Measurements from ENCODE around the gene GLIS1.

DNA sequence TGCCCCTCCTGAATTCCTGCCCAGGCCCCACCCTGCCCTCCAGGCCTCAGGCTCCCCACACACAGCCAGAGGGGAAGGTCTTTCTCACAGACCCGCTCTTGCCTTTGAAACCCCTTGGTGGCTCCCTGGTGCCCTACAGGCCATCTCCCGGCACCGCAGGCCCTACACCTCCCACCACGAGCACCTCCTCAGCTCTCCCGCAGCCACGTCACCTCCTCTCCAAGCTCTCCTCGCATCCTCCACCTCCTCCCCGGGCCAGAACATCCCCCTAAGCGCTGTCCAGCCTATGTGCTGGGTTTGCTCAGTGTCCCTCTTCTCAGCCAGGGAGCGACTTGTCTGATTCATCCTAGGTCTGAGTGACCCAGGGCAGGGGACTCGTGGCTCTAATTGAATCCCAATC is 213.4 kb downstream of the GLIS1 start:
- TF ChIP-seq, protein P1, sequence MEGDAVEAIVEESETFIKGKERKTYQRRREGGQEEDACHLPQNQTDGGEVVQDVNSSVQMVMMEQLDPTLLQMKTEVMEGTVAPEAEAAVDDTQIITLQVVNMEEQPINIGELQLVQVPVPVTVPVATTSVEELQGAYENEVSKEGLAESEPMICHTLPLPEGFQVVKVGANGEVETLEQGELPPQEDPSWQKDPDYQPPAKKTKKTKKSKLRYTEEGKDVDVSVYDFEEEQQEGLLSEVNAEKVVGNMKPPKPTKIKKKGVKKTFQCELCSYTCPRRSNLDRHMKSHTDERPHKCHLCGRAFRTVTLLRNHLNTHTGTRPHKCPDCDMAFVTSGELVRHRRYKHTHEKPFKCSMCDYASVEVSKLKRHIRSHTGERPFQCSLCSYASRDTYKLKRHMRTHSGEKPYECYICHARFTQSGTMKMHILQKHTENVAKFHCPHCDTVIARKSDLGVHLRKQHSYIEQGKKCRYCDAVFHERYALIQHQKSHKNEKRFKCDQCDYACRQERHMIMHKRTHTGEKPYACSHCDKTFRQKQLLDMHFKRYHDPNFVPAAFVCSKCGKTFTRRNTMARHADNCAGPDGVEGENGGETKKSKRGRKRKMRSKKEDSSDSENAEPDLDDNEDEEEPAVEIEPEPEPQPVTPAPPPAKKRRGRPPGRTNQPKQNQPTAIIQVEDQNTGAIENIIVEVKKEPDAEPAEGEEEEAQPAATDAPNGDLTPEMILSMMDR (IDR thresholded peaks at IDR 0.05; ENCODE audit: poor library complexity, severe bottlenecking) = no peak
- TF ChIP-seq POLR2AphosphoS5 (IDR thresholded peaks at IDR 0.05) (no peak), EP300 (conservative IDR thresholded peaks at IDR 0.05; ENCODE audit: poor library complexity, severe bottlenecking) (no peak), EZH2 (IDR thresholded peaks at IDR 0.05; ENCODE audit: borderline replicate concordance, insufficient read depth, low read length, poor library complexity, severe bottlenecking) (no peak), SMC3 (conservative IDR thresholded peaks at IDR 0.05; ENCODE audit: poor library complexity) (no peak), RAD21 (conservative IDR thresholded peaks at IDR 0.05) (no peak), MXI1 (conservative IDR thresholded peaks at IDR 0.05; ENCODE audit: poor library complexity, severe bottlenecking) (no peak), TAF1 (IDR thresholded peaks at IDR 0.05; ENCODE audit: low read depth) (no peak)
- TF ChIP-seq, protein P2, sequence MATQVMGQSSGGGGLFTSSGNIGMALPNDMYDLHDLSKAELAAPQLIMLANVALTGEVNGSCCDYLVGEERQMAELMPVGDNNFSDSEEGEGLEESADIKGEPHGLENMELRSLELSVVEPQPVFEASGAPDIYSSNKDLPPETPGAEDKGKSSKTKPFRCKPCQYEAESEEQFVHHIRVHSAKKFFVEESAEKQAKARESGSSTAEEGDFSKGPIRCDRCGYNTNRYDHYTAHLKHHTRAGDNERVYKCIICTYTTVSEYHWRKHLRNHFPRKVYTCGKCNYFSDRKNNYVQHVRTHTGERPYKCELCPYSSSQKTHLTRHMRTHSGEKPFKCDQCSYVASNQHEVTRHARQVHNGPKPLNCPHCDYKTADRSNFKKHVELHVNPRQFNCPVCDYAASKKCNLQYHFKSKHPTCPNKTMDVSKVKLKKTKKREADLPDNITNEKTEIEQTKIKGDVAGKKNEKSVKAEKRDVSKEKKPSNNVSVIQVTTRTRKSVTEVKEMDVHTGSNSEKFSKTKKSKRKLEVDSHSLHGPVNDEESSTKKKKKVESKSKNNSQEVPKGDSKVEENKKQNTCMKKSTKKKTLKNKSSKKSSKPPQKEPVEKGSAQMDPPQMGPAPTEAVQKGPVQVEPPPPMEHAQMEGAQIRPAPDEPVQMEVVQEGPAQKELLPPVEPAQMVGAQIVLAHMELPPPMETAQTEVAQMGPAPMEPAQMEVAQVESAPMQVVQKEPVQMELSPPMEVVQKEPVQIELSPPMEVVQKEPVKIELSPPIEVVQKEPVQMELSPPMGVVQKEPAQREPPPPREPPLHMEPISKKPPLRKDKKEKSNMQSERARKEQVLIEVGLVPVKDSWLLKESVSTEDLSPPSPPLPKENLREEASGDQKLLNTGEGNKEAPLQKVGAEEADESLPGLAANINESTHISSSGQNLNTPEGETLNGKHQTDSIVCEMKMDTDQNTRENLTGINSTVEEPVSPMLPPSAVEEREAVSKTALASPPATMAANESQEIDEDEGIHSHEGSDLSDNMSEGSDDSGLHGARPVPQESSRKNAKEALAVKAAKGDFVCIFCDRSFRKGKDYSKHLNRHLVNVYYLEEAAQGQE (IDR thresholded peaks at IDR 0.05; ENCODE audit: borderline replicate concordance) = no peak

All from neural cell (in vitro differentiated cells).